LNCaP clone FGC (cell line): ENCODE measurements around the gene TMEM63C.

Source experiments
- DNase-seq: peaks from one replicate; pipeline ENCODE4 v3.0.0-alpha.2; 2011; ENCODE audit warnings: low read depth
- H3K4me3 ChIP-seq: 2 replicates; pipeline ENCODE4 v1.5.1; 2011; ENCODE audit warnings: mild to moderate bottlenecking, low read depth, low read length, control low read depth
- CTCF ChIP-seq: IDR thresholded peaks from 2 replicates; pipeline ENCODE4 v1.5.1; 2012; ENCODE audit warnings: mild to moderate bottlenecking; ENCODE audit not compliant: control insufficient read depth, insufficient read depth; ENCODE audit errors: extremely low read depth

Gene TMEM63C

GRCh38 chr14:77212097-77212870 lies 30.7 kb downstream of the TMEM63C start:
- DNase-seq, result no peak
- no peak for TF ChIP-seq CTCF

DNA sequence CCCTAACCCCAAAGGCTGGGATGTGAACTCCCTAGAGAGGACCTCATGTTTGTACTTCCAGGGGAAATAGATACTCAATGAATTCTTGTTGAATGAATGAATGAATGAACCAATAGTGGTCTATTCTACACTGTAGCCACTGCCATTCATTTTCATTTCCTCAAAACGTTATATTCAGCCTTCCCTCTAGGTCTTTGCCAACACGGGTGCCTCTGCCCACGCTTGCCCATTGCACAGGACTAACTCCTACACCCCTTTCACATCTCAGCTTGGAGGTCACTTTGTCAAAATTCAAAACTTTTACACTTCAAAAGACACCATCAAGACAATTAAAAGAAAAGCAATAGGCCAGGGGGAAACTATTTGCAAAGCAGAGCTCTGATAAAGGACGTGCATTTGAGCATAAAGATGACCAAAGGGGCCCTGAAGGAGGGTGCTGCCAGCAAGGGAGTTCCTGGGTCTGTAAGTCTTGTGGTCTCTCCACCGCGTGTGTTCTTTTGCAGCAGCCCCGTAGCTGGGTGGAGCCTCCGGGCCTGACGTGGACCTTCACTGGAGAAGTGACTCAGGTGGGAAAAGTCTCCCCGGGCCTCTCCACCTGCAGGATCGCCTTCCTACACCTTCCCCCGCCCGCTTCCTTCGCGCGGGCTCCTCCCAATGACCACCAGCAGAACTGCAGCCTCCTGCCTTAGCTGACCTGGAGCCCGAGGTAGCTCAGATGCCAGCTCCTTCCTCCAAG lies 31.5 kb downstream of the TMEM63C start:
- DNase-seq, result no peak
- TF ChIP-seq CTCF, result peak; percentile 96
- no peak overlapping the region for H3K4me3 ChIP-seq

More at GRCh38 chr14:77212097-77212870, 30.7 kb downstream of the TMEM63C start:
- H3K4me3 ChIP-seq, result no peak overlapping the region

GRCh38 chr14:77213679-77214016 lies 32.0 kb downstream of the TMEM63C start:
- H3K4me3 ChIP-seq, result no peak overlapping the region
- no peak for TF ChIP-seq CTCF
- no peak for DNase-seq

DNA sequence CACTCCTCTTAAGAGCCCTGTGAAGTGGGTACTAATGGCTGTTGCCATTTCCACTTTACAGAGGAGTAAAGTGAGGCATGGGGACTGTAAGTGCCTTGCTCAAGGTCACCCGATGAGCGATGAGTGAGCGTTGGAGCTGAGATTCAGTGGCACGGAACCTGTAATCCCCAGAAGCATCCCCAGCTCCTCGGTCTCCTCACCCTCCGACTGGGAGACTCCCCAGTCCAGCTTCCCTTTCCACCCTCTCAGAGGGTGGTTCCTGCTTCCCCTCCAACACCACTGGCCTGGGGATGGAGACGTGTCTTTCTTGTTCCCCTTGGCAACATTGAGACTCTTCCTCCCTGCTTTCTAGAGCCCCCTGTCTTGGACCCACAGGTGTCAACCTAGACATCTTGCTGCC lies 32.6 kb downstream of the TMEM63C start:
- no peak for DNase-seq
- no peak overlapping the region for H3K4me3 ChIP-seq
- no peak for TF ChIP-seq CTCF

- TF ChIP-seq CTCF, result no peak
- no peak for DNase-seq
- H3K4me3 ChIP-seq, result no peak overlapping the region
Measured at GRCh38 chr14:77217551-77217950, 36.0 kb downstream of the TMEM63C start.

GRCh38 chr14:77219591-77219990 lies 38.0 kb downstream of the TMEM63C start:
- peak; percentile 43 for TF ChIP-seq CTCF
- H3K4me3 ChIP-seq, result no peak overlapping the region
- DNase-seq, result peak; percentile 22
